Neural crest cell (in vitro differentiated cells): ENCODE measurements around the gene COL25A1. TPM values are rescaled to one million over a fixed set of nuclear protein-coding genes. Genes with fewer than 3 reads are reported as not detected.

ENCODE experiments used
- DNase-seq: peaks from one replicate; pipeline ENCODE4 v3.0.0; 2021; ENCODE audit warnings: low read depth, mixed read lengths, low spot score
- H3K27ac Mint-ChIP-seq: one replicate; pipeline ENCODE4 v1.8.0; 2021; ENCODE audit warnings: mild to moderate bottlenecking, mixed read lengths; ENCODE audit not compliant: unreplicated experiment
- H3K27me3 Mint-ChIP-seq: 2 replicates; pipeline ENCODE4 v1.8.0; 2021; ENCODE audit warnings: low read depth, mild to moderate bottlenecking, mixed read lengths
- H3K36me3 Mint-ChIP-seq: 2 replicates; pipeline ENCODE4 v1.8.0; 2021; ENCODE audit warnings: low read depth, mild to moderate bottlenecking, mixed read lengths
- H3K4me1 Mint-ChIP-seq: 2 replicates; pipeline ENCODE4 v1.8.0; 2021; ENCODE audit warnings: mixed read lengths
- H3K4me3 Mint-ChIP-seq: one replicate; pipeline ENCODE4 v1.8.0; 2021; ENCODE audit warnings: mild to moderate bottlenecking, mixed read lengths
- H3K9me3 Mint-ChIP-seq: 2 replicates; pipeline ENCODE4 v1.8.0; 2021; ENCODE audit warnings: mixed read lengths
- total RNA-seq: library from RNA; stranded (reverse); gene quantifications from 2 replicates; pipeline ENCODE4 v1.2.1, GENCODE V29; 2021
- TF ChIP-seq, protein P1 (sequence below): fragments of 200-600 bp; sonication (generic); conservative IDR thresholded peaks from 2 replicates; pipeline ENCODE4 v1.5.0; 2021; ENCODE audit warnings: antibody characterized with exemption, mild to moderate bottlenecking

The COL25A1 gene
- total RNA-seq, 1 donor from 2014 or later, result 39.3 TPM

DNA sequence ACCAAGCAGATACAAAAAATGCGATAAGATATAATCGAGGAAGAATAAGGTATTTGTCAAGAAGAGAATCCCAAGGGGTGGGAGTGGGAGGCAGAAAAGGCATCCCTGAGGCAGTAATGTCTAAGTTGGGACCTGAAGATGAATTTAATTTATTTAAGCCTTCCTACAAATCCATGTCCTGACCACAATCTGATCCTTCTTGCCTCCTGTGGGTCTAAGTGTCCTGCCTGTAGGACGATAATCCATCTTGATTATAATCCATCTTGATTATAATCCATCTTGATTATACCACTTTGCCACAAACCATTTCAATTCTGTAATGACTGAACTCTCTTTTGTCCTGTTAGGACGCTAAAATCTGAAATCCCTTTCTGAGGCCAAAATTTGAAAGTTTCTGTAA, 130.2 kb downstream of the COL25A1 start:
- TF ChIP-seq, protein P1, sequence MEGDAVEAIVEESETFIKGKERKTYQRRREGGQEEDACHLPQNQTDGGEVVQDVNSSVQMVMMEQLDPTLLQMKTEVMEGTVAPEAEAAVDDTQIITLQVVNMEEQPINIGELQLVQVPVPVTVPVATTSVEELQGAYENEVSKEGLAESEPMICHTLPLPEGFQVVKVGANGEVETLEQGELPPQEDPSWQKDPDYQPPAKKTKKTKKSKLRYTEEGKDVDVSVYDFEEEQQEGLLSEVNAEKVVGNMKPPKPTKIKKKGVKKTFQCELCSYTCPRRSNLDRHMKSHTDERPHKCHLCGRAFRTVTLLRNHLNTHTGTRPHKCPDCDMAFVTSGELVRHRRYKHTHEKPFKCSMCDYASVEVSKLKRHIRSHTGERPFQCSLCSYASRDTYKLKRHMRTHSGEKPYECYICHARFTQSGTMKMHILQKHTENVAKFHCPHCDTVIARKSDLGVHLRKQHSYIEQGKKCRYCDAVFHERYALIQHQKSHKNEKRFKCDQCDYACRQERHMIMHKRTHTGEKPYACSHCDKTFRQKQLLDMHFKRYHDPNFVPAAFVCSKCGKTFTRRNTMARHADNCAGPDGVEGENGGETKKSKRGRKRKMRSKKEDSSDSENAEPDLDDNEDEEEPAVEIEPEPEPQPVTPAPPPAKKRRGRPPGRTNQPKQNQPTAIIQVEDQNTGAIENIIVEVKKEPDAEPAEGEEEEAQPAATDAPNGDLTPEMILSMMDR, result no peak
- Mint-ChIP-seq H3K27ac (no peak overlapping the region), H3K9me3 (no peaks in the 10 kb centered on the region), H3K36me3 (no peaks in the 10 kb centered on the region), H3K27me3 (no peaks in the 10 kb centered on the region), H3K4me3 (no peak overlapping the region), H3K4me1 (peaks cover 44% of the 10 kb centered on the region)
- no peak for DNase-seq

DNA sequence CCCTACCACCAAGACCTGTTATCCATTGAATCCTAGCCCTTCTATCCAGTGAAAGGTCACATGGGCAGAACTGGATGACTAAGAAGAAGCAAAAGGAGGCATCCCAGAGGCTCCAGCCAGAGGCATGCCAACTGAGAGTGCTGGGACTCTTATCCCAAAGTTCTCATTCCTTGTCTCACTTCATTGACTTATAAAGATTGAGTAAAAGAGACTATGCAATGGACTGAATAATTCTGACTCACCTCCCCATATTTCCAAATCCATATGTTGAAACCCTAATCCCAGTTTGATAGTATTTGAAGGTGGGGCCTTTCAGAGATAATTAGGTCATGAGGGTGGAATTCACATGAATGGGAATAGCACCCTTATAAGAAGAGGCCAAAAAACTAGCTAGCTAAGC, 131.4 kb downstream of the COL25A1 start:
- no peaks in the 10 kb centered on the region for H3K27me3 Mint-ChIP-seq
- H3K9me3 Mint-ChIP-seq, result no peaks in the 10 kb centered on the region
- peaks cover 3% of the 10 kb centered on the region for H3K36me3 Mint-ChIP-seq
- TF ChIP-seq, protein P1, result no peak
- H3K27ac Mint-ChIP-seq, result no peak overlapping the region
- no peak for DNase-seq
- H3K4me1 Mint-ChIP-seq, result peaks cover 44% of the 10 kb centered on the region
- H3K4me3 Mint-ChIP-seq, result no peak overlapping the region

DNA sequence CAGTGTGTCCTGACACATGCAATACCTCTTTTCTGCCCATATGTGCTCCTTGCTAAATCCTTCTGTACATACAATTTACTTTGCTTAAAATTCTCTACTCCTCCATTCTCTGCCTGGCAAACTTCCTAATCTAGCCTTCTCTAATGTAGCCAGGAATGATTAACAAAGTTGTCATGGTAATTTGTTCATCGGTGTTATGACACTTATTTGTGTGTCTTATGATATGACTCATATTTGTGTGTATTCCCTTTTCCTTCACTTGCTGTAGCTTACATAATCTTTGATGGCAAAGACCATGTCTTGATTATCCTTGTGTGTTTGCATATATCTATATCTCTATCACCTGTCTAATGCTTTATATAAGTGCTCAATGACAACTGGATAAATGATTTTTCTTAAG, 133.3 kb downstream of the COL25A1 start:
- TF ChIP-seq, protein P1, result no peak
- peak overlapping the region; percentile 36 for H3K4me3 Mint-ChIP-seq
- H3K27me3 Mint-ChIP-seq, result no peaks in the 10 kb centered on the region
- peaks cover 3% of the 10 kb centered on the region for H3K36me3 Mint-ChIP-seq
- peaks cover 45% of the 10 kb centered on the region for H3K4me1 Mint-ChIP-seq
- DNase-seq, result no peak
- H3K27ac Mint-ChIP-seq, result no peak overlapping the region
- no peaks in the 10 kb centered on the region for H3K9me3 Mint-ChIP-seq

DNA sequence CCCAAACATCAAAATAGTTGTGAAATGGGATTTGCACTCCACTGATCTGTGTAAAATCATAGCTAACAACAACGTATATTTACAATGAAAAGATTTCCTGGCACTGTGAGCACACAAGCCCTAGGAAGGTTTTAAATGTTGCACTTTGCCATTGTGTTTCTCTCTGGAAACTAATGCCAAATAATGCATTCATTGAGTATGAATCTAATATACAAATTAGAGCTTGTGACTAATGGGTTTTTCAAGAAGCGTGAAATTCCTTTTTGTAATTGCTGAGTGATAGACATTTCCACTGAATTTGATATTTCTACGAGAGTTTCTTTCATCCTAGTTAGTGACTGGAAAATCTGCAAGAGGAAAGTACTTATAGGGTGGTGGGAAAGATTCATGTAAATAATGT, 135.9 kb downstream of the COL25A1 start:
- H3K27me3 Mint-ChIP-seq, result no peaks in the 10 kb centered on the region
- no peak for DNase-seq
- H3K36me3 Mint-ChIP-seq, result peaks cover 3% of the 10 kb centered on the region
- H3K27ac Mint-ChIP-seq, result peak overlapping the region; percentile 64
- H3K9me3 Mint-ChIP-seq, result no peaks in the 10 kb centered on the region
- TF ChIP-seq, protein P1, result no peak
- peaks cover 61% of the 10 kb centered on the region for H3K4me1 Mint-ChIP-seq
- H3K4me3 Mint-ChIP-seq, result no peak overlapping the region

DNA sequence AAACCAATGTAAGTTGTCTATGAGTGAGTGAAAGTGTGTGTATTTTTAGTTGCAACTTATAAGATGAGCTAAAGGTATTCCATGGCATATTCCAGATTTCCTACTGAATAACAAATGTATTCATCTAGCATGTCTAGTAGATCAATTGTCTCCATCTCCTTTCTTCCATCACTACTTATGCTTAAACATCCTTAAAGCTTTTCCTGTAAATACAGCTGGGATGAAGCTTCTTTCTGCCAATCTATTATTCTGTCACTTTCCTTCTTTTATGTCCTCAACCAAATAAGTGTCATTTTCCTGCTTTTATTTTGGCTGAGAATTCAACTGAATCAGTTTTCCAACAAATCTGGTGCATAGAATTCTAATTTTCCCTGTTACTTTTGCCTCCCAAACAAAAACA, 136.3 kb downstream of the COL25A1 start:
- DNase-seq, result no peak
- peaks cover 65% of the 10 kb centered on the region for H3K4me1 Mint-ChIP-seq
- H3K36me3 Mint-ChIP-seq, result peaks cover 3% of the 10 kb centered on the region
- no peaks in the 10 kb centered on the region for H3K9me3 Mint-ChIP-seq
- H3K27ac Mint-ChIP-seq, result peak overlapping the region; percentile 64
- H3K27me3 Mint-ChIP-seq, result no peaks in the 10 kb centered on the region
- TF ChIP-seq, protein P1, result no peak
- H3K4me3 Mint-ChIP-seq, result no peak overlapping the region

DNA sequence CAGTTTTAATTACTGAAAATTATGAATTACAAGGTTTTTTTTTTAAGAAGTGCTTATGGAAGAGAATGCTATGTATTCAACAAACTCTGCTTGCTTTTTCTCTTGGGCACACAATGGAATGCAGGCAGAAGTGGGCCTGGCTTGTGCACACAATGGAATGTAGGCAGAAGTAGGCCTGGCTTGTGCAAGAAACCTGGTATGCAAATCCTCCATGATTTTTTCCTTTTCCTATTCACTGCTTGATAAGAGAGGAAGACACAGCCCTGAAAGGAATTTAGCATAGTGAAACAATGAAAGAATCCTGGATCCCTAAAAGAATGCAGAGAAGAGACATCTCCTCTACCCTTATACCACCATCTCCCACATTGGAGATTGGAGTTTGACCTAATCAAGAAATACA, 138.4 kb downstream of the COL25A1 start:
- no peak for DNase-seq
- peak overlapping the region; percentile 54 for H3K27ac Mint-ChIP-seq

More for the DNA sequence above, 138.4 kb downstream of the COL25A1 start:
- TF ChIP-seq, protein P1, result no peak
- Mint-ChIP-seq H3K27me3 (no peaks in the 10 kb centered on the region), H3K4me3 (peak overlapping the region; percentile 41), H3K4me1 (peaks cover 80% of the 10 kb centered on the region), H3K36me3 (peaks cover 3% of the 10 kb centered on the region), H3K9me3 (no peaks in the 10 kb centered on the region)
